Measurements from ENCODE around the gene CYP3A5. TPM values are rescaled to one million over a fixed set of nuclear protein-coding genes. Genes with fewer than 3 reads are reported as not detected.

The CYP3A5 gene
- total and polyA plus RNA-seq, 9 of the 15 experiments (the other 6 are each of a cell fraction or from before 2014, with no cell fraction given), result 0.73 to 2.8 (median 1.5) TPM

DNA sequence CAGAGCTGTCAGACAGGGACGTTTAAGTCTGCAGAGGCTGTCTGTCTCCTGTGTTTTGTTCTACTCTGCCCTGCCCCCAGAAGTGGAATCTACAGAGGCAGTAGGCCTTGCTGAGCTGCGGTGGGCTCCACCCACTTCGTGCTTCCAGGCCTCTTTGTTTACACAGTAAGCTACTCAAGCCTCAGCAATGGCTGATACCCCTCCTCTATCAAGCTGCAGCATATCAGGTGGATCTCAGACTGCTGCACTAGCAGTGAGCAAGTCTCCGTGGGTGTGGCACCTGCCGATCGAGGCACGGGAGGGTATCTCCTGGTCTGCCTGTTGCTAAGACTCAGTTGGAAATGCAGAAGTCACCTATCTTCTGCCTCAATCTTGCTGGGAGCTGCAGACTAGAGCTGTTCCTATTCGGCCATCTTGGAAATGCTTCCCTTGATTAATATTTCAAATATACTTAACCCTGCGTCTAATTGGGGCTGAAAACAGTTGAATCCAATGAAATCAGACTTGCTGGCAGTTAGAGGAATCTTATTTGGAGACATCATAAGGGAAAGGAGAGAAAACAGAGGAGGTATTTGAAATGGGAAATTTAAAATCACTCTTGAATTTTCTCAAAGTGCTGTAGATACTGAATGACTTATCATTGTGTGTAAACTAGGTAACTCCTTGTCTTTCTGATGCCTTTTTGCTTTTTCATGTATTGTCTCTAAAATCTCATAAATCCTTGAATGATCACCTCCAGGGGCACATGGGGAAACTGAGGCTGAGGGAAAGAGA is 13.8 kb upstream of the CYP3A5 start (continued):
- TF ChIP-seq ZNF347 (CRISPR knock-in tag; IDR thresholded peaks at IDR 0.05; ENCODE audit: low read depth) (no peak), ZFP36 (IDR thresholded peaks at IDR 0.05; ENCODE audit: low read depth, low read length, partially characterized antibody) (no peak), KHSRP (IDR thresholded peaks at IDR 0.05) (no peak), SNRNP70 (optimal IDR thresholded peaks at IDR 0.05; ENCODE audit: low read depth, low read length) (no peak), BHLHE40 (IDR thresholded peaks at IDR 0.05; ENCODE audit: low read length) (peak; percentile 98), FOXK1 (CRISPR knock-in tag; IDR thresholded peaks at IDR 0.05; ENCODE audit: borderline replicate concordance) (no peak), CEBPG (CRISPR knock-in tag; IDR thresholded peaks at IDR 0.05) (no peak), CEBPG (tag; conservative IDR thresholded peaks at IDR 0.05 in 1 of 2, IDR thresholded peaks at IDR 0.05 in 1 of 2) (no peak), CTBP1 (IDR thresholded peaks at IDR 0.05; ENCODE audit: borderline replicate concordance) (peak; percentile 100), RBM39 (optimal IDR thresholded peaks at IDR 0.05; ENCODE audit: low read depth, low read length) (no peak), ZNF764 (CRISPR knock-in tag; IDR thresholded peaks at IDR 0.05; ENCODE audit: low read depth) (no peak), NFYB (IDR thresholded peaks at IDR 0.05; ENCODE audit: extremely low read depth, insufficient read length) (no peak), JUNB (CRISPR knock-in tag; conservative IDR thresholded peaks at IDR 0.05) (no peak), ZNF444 (CRISPR knock-in tag; IDR thresholded peaks at IDR 0.05) (no peak), ASH1L (IDR thresholded peaks at IDR 0.05; ENCODE audit: borderline replicate concordance, low read depth, partially characterized antibody) (no peak), ZNF766 (CRISPR knock-in tag; conservative IDR thresholded peaks at IDR 0.05) (peak; percentile 91), ZNF3 (CRISPR knock-in tag; IDR thresholded peaks at IDR 0.05) (no peak), CBX3 (IDR thresholded peaks at IDR 0.05; ENCODE audit: borderline replicate concordance in 1 of 2, low read length in 2 of 2) (peak in 1 of 2 experiments; percentile 80; a peak in 1 of 3 replicates), TBP (optimal IDR thresholded peaks at IDR 0.05; ENCODE audit: low read depth, low read length) (peak; percentile 4), ZNF507 (tag; conservative IDR thresholded peaks at IDR 0.05) (no peak), PCBP2 (IDR thresholded peaks at IDR 0.05; ENCODE audit: low read depth, low read length, poor library complexity, severe bottlenecking) (no peak)
- TF ChIP-seq, protein P1, sequence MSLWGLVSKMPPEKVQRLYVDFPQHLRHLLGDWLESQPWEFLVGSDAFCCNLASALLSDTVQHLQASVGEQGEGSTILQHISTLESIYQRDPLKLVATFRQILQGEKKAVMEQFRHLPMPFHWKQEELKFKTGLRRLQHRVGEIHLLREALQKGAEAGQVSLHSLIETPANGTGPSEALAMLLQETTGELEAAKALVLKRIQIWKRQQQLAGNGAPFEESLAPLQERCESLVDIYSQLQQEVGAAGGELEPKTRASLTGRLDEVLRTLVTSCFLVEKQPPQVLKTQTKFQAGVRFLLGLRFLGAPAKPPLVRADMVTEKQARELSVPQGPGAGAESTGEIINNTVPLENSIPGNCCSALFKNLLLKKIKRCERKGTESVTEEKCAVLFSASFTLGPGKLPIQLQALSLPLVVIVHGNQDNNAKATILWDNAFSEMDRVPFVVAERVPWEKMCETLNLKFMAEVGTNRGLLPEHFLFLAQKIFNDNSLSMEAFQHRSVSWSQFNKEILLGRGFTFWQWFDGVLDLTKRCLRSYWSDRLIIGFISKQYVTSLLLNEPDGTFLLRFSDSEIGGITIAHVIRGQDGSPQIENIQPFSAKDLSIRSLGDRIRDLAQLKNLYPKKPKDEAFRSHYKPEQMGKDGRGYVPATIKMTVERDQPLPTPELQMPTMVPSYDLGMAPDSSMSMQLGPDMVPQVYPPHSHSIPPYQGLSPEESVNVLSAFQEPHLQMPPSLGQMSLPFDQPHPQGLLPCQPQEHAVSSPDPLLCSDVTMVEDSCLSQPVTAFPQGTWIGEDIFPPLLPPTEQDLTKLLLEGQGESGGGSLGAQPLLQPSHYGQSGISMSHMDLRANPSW (CRISPR knock-in tag; IDR thresholded peaks at IDR 0.05), result no peak
- TF ChIP-seq, protein P2, sequence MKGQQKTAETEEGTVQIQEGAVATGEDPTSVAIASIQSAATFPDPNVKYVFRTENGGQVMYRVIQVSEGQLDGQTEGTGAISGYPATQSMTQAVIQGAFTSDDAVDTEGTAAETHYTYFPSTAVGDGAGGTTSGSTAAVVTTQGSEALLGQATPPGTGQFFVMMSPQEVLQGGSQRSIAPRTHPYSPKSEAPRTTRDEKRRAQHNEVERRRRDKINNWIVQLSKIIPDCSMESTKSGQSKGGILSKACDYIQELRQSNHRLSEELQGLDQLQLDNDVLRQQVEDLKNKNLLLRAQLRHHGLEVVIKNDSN (CRISPR knock-in tag; IDR thresholded peaks at IDR 0.05), result no peak
- TF ChIP-seq, protein P3, sequence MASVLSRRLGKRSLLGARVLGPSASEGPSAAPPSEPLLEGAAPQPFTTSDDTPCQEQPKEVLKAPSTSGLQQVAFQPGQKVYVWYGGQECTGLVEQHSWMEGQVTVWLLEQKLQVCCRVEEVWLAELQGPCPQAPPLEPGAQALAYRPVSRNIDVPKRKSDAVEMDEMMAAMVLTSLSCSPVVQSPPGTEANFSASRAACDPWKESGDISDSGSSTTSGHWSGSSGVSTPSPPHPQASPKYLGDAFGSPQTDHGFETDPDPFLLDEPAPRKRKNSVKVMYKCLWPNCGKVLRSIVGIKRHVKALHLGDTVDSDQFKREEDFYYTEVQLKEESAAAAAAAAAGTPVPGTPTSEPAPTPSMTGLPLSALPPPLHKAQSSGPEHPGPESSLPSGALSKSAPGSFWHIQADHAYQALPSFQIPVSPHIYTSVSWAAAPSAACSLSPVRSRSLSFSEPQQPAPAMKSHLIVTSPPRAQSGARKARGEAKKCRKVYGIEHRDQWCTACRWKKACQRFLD (CRISPR knock-in tag; IDR thresholded peaks at IDR 0.05), result peak; percentile 90

Data from K562 (cell line).